ENCODE measurements around the gene MBLAC2.

- TF ChIP-seq CTCF (IDR thresholded peaks at IDR 0.05) (no peak), POLR2A (IDR thresholded peaks at IDR 0.05) (no peak)
These were observed 956 bp downstream of the MBLAC2 start for GRCh38 chr5:90473396-90474234.

All from suprapubic skin (tissue), 3 donors.